ENCODE data around the gene PPFIBP2. TPM values are rescaled to one million over a fixed set of nuclear protein-coding genes. Genes with fewer than 3 reads are reported as not detected.

PPFIBP2 gene
- total RNA-seq, 1 experiment from 2014 or later: 5.7 TPM

- no peaks in the 10 kb centered on the region for H3K36me3 ChIP-seq (ENCODE audit: insufficient read depth, low read length, poor library complexity, severe bottlenecking)
- no peaks in the 10 kb centered on the region for H3K9me3 ChIP-seq (ENCODE audit: low read depth, low read length, poor library complexity, severe bottlenecking)
- no peak overlapping the region for H3K4me3 ChIP-seq (ENCODE audit: low read depth, low read length, poor library complexity, severe bottlenecking)
- ChIA-PET CTCF (no interaction called here), POLR2A (ENCODE audit: low non-redundant PET) (no interaction called here)
- DNase-seq (ENCODE audit: low spot score): no peak
- no TSS peak for BruUV-seq (replicated peaks)
- no peaks in the 10 kb centered on the region for H3K4me1 ChIP-seq (ENCODE audit: insufficient read depth, low read length, poor library complexity, severe bottlenecking)
- intact Hi-C loops (cut with micrococcal nuclease; ENCODE audit: unreplicated experiment): no loop called here
- no peak overlapping the region for H3K27ac ChIP-seq (ENCODE audit: low read depth, low read length, poor library complexity, severe bottlenecking)
- TF ChIP-seq CTCF (conservative IDR thresholded peaks at IDR 0.05; ENCODE audit: low read depth, low read length): no peak
- TF ChIP-seq EZH2 (IDR thresholded peaks at IDR 0.05; ENCODE audit: borderline replicate concordance, low read depth, low read length, poor library complexity, severe bottlenecking): no peak
- no peaks in the 10 kb centered on the region for H3K27me3 ChIP-seq (replicated peaks; ENCODE audit: insufficient read depth, low read depth, low read length, poor library complexity)
Observed at GRCh38 chr11:7585816-7586215, 72.0 kb downstream of the PPFIBP2 start.

GRCh38 chr11:7586376-7586775 lies 72.6 kb downstream of the PPFIBP2 start:
- H3K9me3 ChIP-seq (ENCODE audit: low read depth, low read length, poor library complexity, severe bottlenecking): no peaks in the 10 kb centered on the region
- H3K4me3 ChIP-seq (ENCODE audit: low read depth, low read length, poor library complexity, severe bottlenecking): no peak overlapping the region
- no peak for DNase-seq (ENCODE audit: low spot score)
- ChIA-PET CTCF (no interaction called here), POLR2A (ENCODE audit: low non-redundant PET) (no interaction called here)
- no peaks in the 10 kb centered on the region for H3K4me1 ChIP-seq (ENCODE audit: insufficient read depth, low read length, poor library complexity, severe bottlenecking)
- H3K36me3 ChIP-seq (ENCODE audit: insufficient read depth, low read length, poor library complexity, severe bottlenecking): no peaks in the 10 kb centered on the region
- TF ChIP-seq CTCF (conservative IDR thresholded peaks at IDR 0.05; ENCODE audit: low read depth, low read length): no peak
- no peak for TF ChIP-seq EZH2 (IDR thresholded peaks at IDR 0.05; ENCODE audit: borderline replicate concordance, low read depth, low read length, poor library complexity, severe bottlenecking)
- H3K27ac ChIP-seq (ENCODE audit: low read depth, low read length, poor library complexity, severe bottlenecking): no peak overlapping the region
- BruUV-seq (replicated peaks): no TSS peak
- intact Hi-C loops (cut with micrococcal nuclease; ENCODE audit: unreplicated experiment): no loop called here
- H3K27me3 ChIP-seq (replicated peaks; ENCODE audit: insufficient read depth, low read depth, low read length, poor library complexity): no peaks in the 10 kb centered on the region

- no TSS peak for BruUV-seq (replicated peaks)
Observed at GRCh38 chr11:7587712-7588111, 73.9 kb downstream of the PPFIBP2 start.

More at GRCh38 chr11:7587712-7588111, 73.9 kb downstream of the PPFIBP2 start:
- no peak overlapping the region for H3K27ac ChIP-seq (ENCODE audit: low read depth, low read length, poor library complexity, severe bottlenecking)
- no peaks in the 10 kb centered on the region for H3K4me1 ChIP-seq (ENCODE audit: insufficient read depth, low read length, poor library complexity, severe bottlenecking)
- ChIA-PET CTCF (no interaction called here), POLR2A (ENCODE audit: low non-redundant PET) (no interaction called here)
- no peaks in the 10 kb centered on the region for H3K36me3 ChIP-seq (ENCODE audit: insufficient read depth, low read length, poor library complexity, severe bottlenecking)
- no peak overlapping the region for H3K4me3 ChIP-seq (ENCODE audit: low read depth, low read length, poor library complexity, severe bottlenecking)
- H3K9me3 ChIP-seq (ENCODE audit: low read depth, low read length, poor library complexity, severe bottlenecking): no peaks in the 10 kb centered on the region
- TF ChIP-seq CTCF (conservative IDR thresholded peaks at IDR 0.05; ENCODE audit: low read depth, low read length) (no peak), EZH2 (IDR thresholded peaks at IDR 0.05; ENCODE audit: borderline replicate concordance, low read depth, low read length, poor library complexity, severe bottlenecking) (no peak)
- intact Hi-C loops (cut with micrococcal nuclease; ENCODE audit: unreplicated experiment): no loop called here
- no peaks in the 10 kb centered on the region for H3K27me3 ChIP-seq (replicated peaks; ENCODE audit: insufficient read depth, low read depth, low read length, poor library complexity)
- no peak for DNase-seq (ENCODE audit: low spot score)
